HL-60 (cell line): Measurements from ENCODE around the gene RAB26.

ENCODE experiments used
- DNase-seq, 2 experiments: peaks; one replicate each; pipeline ENCODE4 v3.0.0-alpha.2; 2010 to 2020; ENCODE audit warnings: low read depth in 1 of 2, low spot score in 1 of 2
- H3K27ac ChIP-seq: fragments of 250-450 bp; sonication (Bioruptor Pico); replicated peaks from 2 replicates; pipeline ENCODE4 v1.5.1; 2020; ENCODE audit warnings: mild to moderate bottlenecking, moderate library complexity
- H3K27me3 ChIP-seq: fragments of 250-450 bp; sonication (Bioruptor Pico); 2 replicates; pipeline ENCODE4 v1.5.1; 2021; ENCODE audit warnings: mild to moderate bottlenecking, moderate library complexity; ENCODE audit not compliant: insufficient read depth, poor library complexity, severe bottlenecking
- H3K4me3 ChIP-seq: replicated peaks from 2 replicates; pipeline ENCODE4 v1.5.1; 2011; ENCODE audit warnings: mild to moderate bottlenecking, control low read depth, low read length; ENCODE audit not compliant: insufficient read depth
- GABPA ChIP-seq: IDR thresholded peaks from 2 replicates; pipeline ENCODE4 v1.6.1; 2012; ENCODE audit warnings: low read depth
- POLR2AphosphoS5 ChIP-seq: IDR thresholded peaks from 2 replicates; pipeline ENCODE4 v1.6.1; 2012; ENCODE audit warnings: low read depth
- SPI1 ChIP-seq: IDR thresholded peaks from 2 replicates; pipeline ENCODE4 v1.6.1; 2012; ENCODE audit warnings: low read depth, mild to moderate bottlenecking, borderline replicate concordance
- TF ChIP-seq, protein P1 (sequence below): IDR thresholded peaks from one replicate; pipeline ENCODE4 v1.5.1; 2011; ENCODE audit warnings: low read length, control low read depth, inconsistent platforms; ENCODE audit not compliant: insufficient read depth
- TF ChIP-seq, protein P2 (sequence below): IDR thresholded peaks from 2 replicates; pipeline ENCODE4 v1.6.1; 2012; ENCODE audit warnings: low read depth; ENCODE audit not compliant: insufficient replicate concordance

Gene RAB26

DNA sequence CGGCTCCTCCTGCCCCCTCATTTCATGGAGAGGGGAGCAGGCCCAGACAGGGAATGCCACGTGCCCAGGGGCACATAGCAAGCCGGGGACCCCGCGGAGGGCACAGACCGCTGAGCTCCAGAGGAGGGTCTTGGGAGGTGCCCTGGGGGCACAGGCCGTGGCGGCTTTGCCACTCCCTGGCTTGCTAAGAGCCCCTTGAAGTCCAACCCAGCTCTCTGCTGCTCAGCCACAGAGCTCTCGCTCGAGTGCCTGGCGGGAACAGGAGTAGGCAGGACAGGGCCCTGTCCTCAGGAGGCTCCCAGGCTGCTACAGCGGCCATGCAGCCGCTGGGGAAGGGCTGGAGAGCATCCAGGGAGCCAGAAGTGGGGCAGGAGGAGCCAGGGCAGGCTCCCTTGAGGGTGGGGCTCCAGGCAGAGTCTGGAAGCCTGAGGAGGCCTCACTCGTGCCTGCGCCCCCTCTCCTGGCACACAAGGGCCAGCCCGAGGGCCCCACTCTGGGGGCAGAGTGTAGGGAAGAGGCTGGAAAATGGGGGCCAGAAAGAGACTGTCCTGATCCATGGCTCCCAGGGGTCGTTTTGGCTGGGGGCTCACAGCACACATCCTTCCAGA, 4.4 kb upstream of the RAB26 start:
- H3K4me3 ChIP-seq, result no peak overlapping the region
- no peak for TF ChIP-seq POLR2AphosphoS5
- TF ChIP-seq, protein P1, sequence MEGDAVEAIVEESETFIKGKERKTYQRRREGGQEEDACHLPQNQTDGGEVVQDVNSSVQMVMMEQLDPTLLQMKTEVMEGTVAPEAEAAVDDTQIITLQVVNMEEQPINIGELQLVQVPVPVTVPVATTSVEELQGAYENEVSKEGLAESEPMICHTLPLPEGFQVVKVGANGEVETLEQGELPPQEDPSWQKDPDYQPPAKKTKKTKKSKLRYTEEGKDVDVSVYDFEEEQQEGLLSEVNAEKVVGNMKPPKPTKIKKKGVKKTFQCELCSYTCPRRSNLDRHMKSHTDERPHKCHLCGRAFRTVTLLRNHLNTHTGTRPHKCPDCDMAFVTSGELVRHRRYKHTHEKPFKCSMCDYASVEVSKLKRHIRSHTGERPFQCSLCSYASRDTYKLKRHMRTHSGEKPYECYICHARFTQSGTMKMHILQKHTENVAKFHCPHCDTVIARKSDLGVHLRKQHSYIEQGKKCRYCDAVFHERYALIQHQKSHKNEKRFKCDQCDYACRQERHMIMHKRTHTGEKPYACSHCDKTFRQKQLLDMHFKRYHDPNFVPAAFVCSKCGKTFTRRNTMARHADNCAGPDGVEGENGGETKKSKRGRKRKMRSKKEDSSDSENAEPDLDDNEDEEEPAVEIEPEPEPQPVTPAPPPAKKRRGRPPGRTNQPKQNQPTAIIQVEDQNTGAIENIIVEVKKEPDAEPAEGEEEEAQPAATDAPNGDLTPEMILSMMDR, result no peak
- no peak for TF ChIP-seq SPI1
- TF ChIP-seq, protein P2, sequence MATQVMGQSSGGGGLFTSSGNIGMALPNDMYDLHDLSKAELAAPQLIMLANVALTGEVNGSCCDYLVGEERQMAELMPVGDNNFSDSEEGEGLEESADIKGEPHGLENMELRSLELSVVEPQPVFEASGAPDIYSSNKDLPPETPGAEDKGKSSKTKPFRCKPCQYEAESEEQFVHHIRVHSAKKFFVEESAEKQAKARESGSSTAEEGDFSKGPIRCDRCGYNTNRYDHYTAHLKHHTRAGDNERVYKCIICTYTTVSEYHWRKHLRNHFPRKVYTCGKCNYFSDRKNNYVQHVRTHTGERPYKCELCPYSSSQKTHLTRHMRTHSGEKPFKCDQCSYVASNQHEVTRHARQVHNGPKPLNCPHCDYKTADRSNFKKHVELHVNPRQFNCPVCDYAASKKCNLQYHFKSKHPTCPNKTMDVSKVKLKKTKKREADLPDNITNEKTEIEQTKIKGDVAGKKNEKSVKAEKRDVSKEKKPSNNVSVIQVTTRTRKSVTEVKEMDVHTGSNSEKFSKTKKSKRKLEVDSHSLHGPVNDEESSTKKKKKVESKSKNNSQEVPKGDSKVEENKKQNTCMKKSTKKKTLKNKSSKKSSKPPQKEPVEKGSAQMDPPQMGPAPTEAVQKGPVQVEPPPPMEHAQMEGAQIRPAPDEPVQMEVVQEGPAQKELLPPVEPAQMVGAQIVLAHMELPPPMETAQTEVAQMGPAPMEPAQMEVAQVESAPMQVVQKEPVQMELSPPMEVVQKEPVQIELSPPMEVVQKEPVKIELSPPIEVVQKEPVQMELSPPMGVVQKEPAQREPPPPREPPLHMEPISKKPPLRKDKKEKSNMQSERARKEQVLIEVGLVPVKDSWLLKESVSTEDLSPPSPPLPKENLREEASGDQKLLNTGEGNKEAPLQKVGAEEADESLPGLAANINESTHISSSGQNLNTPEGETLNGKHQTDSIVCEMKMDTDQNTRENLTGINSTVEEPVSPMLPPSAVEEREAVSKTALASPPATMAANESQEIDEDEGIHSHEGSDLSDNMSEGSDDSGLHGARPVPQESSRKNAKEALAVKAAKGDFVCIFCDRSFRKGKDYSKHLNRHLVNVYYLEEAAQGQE, result no peak
- TF ChIP-seq GABPA, result no peak
- DNase-seq, result no peak

GRCh38 chr16:2145843-2146242, 2.6 kb upstream of the RAB26 start:
- peaks cover 3% of the 10 kb centered on the region for H3K27me3 ChIP-seq
- TF ChIP-seq, protein P2, result no peak
- TF ChIP-seq POLR2AphosphoS5 (no peak), SPI1 (no peak), GABPA (no peak)
- TF ChIP-seq, protein P1, result no peak
- H3K27ac ChIP-seq, result no peak overlapping the region
- no peak for DNase-seq
- H3K4me3 ChIP-seq, result no peak overlapping the region

More for the DNA sequence above, 4.4 kb upstream of the RAB26 start:
- Histone ChIP-seq H3K27ac (no peak overlapping the region), H3K27me3 (peaks cover 3% of the 10 kb centered on the region)

DNA sequence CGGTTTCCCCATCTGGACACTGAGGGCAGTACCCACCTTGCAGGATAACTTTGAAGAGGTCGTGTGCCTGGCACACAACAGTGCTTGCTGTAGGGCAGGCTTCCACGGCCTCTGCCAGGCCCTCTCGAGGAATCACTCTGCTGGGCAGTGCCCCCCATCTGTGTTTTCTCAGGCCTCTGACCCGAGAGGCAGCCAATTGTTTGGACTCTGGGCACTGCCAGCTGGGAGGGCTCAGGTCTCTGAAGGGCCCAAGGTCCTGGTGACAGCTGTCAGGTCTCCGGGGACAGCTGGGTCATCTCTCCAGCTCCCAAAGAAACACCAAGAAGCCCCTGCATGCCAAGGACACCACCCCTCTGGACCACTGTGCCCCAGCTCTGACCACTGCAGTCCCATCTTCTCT, 1.0 kb upstream of the RAB26 start:
- TF ChIP-seq GABPA, result no peak
- TF ChIP-seq, protein P1, result no peak
- TF ChIP-seq POLR2AphosphoS5, result no peak
- TF ChIP-seq, protein P2, result no peak
- TF ChIP-seq SPI1, result no peak
- no peak overlapping the region for H3K27ac ChIP-seq
- peaks cover 3% of the 10 kb centered on the region for H3K27me3 ChIP-seq
- no peak for DNase-seq
- no peak overlapping the region for H3K4me3 ChIP-seq
